Esophagus squamous epithelium (tissue), 5 donors: ENCODE measurements around the gene RPS6KC1. TPM values are rescaled to one million over a fixed set of nuclear protein-coding genes. Genes with fewer than 3 reads are reported as not detected.

Experiments
- DNase-seq: peaks from one replicate; lab custom pipeline; 2025; lab: John Stamatoyannopoulos, UW
- H3K27ac ChIP-seq, 4 donors: fragments of 200-600 bp; sonication (generic); one replicate each; pipeline ENCODE4 v1.5.1; 2016 to 2019; ENCODE audit warnings: mild to moderate bottlenecking in 1 of 4
- H3K27me3 ChIP-seq, 4 donors: fragments of 200-600 bp; sonication (generic); 1 replicate in 3 of 4; 2 replicates in 1 of 4; pipeline versions ENCODE4 v1.5.1 to v1.6.0; 2017 to 2021; ENCODE audit warnings: antibody characterized with exemption in 1 of 4
- H3K36me3 ChIP-seq, 3 donors: fragments of 200-600 bp; sonication (generic); one replicate each; pipeline ENCODE4 v1.5.1; 2016 to 2019
- H3K4me1 ChIP-seq, 3 donors: fragments of 200-600 bp; sonication (generic); one replicate each; pipeline ENCODE4 v1.5.1; 2017 to 2019
- H3K4me3 ChIP-seq, 4 donors: fragments of 200-600 bp; sonication (generic); 1 replicate in 3 of 4; 2 replicates in 1 of 4; pipeline ENCODE4 v1.5.1; 2016 to 2019; ENCODE audit warnings: mild to moderate bottlenecking in 2 of 4, moderate library complexity in 1 of 4
- H3K9me3 ChIP-seq, 3 donors: fragments of 200-600 bp; sonication (generic); one replicate each; pipeline ENCODE4 v1.5.1; 2016 to 2019
- CTCF ChIP-seq, 6 experiments: fragments of 450-650 bp in 4 of 6; fragments of 200-600 bp in 2 of 6; sonication (generic) in 2 of 6; IDR thresholded peaks; one replicate each; pipeline ENCODE4 v1.5.1; 2016 to 2019; ENCODE audit warnings: antibody characterized with exemption in 6 of 6, mild to moderate bottlenecking in 4 of 6, moderate library complexity in 4 of 6
- POLR2A ChIP-seq, 4 donors: fragments of 450-650 bp; IDR thresholded peaks; one replicate each; pipeline ENCODE4 v1.6.1; 2017; ENCODE audit warnings: antibody characterized with exemption in 4 of 4, mild to moderate bottlenecking in 4 of 4, moderate library complexity in 3 of 4
- WGBS, 2 donors: methylation state at CpG; one replicate each; pipeline ENCODE4 v1.1.5; 2018; 5-methylcytosine and 5-hydroxymethylcytosine counted together
- intact Hi-C: fragments of 100-400 bp; cut with DNase I; formaldehyde crosslinking; loops from one replicate; pipeline ENCODE4 v1.15.0; 2022
- total RNA-seq, 4 donors: library from RNA; depleted of rRNA; stranded (reverse); fragments of >200 nt; gene quantifications; one replicate each; pipeline ENCODE4 v1.1.0, GENCODE V29; 2016
- donor health status: DM: yes; HTN: yes; CAD: no.

Gene RPS6KC1
- total RNA-seq, 4 donors from 2014 or later = 7.4 to 16.8 (median 13.7) TPM

- Histone ChIP-seq H3K4me1 (no peaks in the 10 kb centered on the region), H3K36me3 (peaks cover 0 to 7% (median 0%) of the 10 kb centered on the region in 3 donors), H3K27ac (no peak overlapping the region), H3K27me3 (no peaks in the 10 kb centered on the region), H3K9me3 (no peaks in the 10 kb centered on the region), H3K4me3 (no peak overlapping the region)
- TF ChIP-seq POLR2A (IDR thresholded peaks at IDR 0.05) = no peak
- no peak for TF ChIP-seq CTCF (IDR thresholded peaks at IDR 0.05)
- no peak for DNase-seq
- intact Hi-C loops = no loop called here
- WGBS, 2 donors = 80 to 81% methylated on average over 2 of the region's 2 CpGs
Measured at GRCh38 chr1:213179784-213180183, 128.7 kb downstream of the RPS6KC1 start.

- TF ChIP-seq CTCF (IDR thresholded peaks at IDR 0.05) (no peak), POLR2A (IDR thresholded peaks at IDR 0.05) (no peak)
- Histone ChIP-seq H3K27ac (no peak overlapping the region), H3K9me3 (peaks cover 0 to 7% (median 5%) of the 10 kb centered on the region in 3 donors), H3K4me1 (no peaks in the 10 kb centered on the region), H3K36me3 (peaks cover 0 to 7% (median 0%) of the 10 kb centered on the region in 3 donors), H3K4me3 (no peak overlapping the region), H3K27me3 (no peaks in the 10 kb centered on the region)
- 90 to 96% methylated on average over 1 of the region's 1 CpG for WGBS, 2 donors
- no peak for DNase-seq
- intact Hi-C loops = no loop called here
Measured at GRCh38 chr1:213180833-213181232, 129.8 kb downstream of the RPS6KC1 start.

- intact Hi-C loops = no loop called here
- H3K4me3 ChIP-seq = no peak overlapping the region
- TF ChIP-seq POLR2A (IDR thresholded peaks at IDR 0.05) = no peak
- H3K4me1 ChIP-seq = no peaks in the 10 kb centered on the region
- peaks cover 0 to 12% (median 10%) of the 10 kb centered on the region in 3 donors for H3K9me3 ChIP-seq
- DNase-seq = no peak
- H3K27me3 ChIP-seq = no peaks in the 10 kb centered on the region
- WGBS, 2 donors = 77 to 82% methylated on average over 3 of the region's 3 CpGs
- no peaks in the 10 kb centered on the region for H3K36me3 ChIP-seq
- no peak overlapping the region for H3K27ac ChIP-seq
Measured at GRCh38 chr1:213183036-213183672, 132.1 kb downstream of the RPS6KC1 start.

DNA sequence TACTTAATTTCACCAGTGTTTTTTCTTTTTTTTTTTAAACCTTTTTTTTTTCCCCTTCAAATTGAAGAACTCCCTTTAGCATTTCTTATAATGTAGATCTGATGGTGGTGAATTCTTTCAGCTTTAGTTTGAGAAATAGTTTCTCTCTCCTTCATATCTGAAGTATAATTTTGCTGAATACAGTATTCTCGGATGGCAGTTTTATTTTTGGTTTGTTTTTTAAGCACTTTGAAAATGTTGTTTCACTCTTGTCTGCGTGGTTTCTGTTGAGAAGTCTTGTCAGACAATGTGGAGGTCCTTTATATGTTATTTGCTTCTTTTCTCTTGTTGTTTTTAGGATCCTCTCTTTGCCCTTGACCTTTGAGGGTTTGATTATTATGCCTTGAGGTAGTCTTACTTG, 135.1 kb downstream of the RPS6KC1 start:
- DNase-seq = no peak
- Histone ChIP-seq H3K27me3 (no peaks in the 10 kb centered on the region), H3K27ac (no peak overlapping the region), H3K36me3 (no peaks in the 10 kb centered on the region), H3K4me3 (no peak overlapping the region), H3K9me3 (peaks cover 0 to 21% (median 16%) of the 10 kb centered on the region in 3 donors), H3K4me1 (no peaks in the 10 kb centered on the region)
- intact Hi-C loops = no loop called here
- TF ChIP-seq POLR2A (IDR thresholded peaks at IDR 0.05) = no peak
- TF ChIP-seq CTCF (IDR thresholded peaks at IDR 0.05) = no peak
- WGBS, 2 donors = 63 to 87% methylated on average over 2 of the region's 2 CpGs

DNA sequence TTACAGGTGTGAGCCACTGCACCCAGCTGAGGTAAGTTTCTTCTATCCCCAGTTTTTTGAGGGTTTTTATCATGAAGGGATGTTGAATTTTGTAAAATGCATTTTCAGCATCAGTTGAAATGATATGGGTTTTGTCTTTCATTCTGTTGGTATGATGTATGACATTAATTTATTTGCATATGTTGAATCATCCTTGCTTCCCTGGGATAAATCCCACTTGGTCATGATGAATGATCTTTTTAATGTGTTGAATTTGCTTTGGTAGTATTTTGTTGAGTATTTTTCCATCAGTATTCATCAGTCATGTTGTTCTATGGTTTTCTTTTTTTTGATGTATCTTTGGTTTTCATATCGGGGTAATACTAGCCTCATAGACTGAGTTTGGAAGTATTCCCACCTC, 141.0 kb downstream of the RPS6KC1 start:
- DNase-seq = no peak
- Histone ChIP-seq H3K27me3 (no peaks in the 10 kb centered on the region), H3K36me3 (no peaks in the 10 kb centered on the region), H3K4me1 (no peaks in the 10 kb centered on the region), H3K9me3 (peaks cover 0 to 9% (median 6%) of the 10 kb centered on the region in 3 donors), H3K27ac (no peak overlapping the region), H3K4me3 (no peak overlapping the region)
- 75 to 81% methylated on average over 1 of the region's 1 CpG for WGBS, 2 donors
- TF ChIP-seq POLR2A (IDR thresholded peaks at IDR 0.05) = no peak
- TF ChIP-seq CTCF (IDR thresholded peaks at IDR 0.05) = no peak
- intact Hi-C loops = no loop called here
